Panc1 (cell line): ENCODE results near the gene CXXC1. TPM values are rescaled to one million over a fixed set of nuclear protein-coding genes. Genes with fewer than 3 reads are reported as not detected.

Experiments used
- ATAC-seq: fragments of 200-7000 bp; cut with Tn5 transposase; 2 replicates; pipeline ENCODE4 v1.9.1; 2020; ENCODE audit warnings: mild to moderate bottlenecking, moderate library complexity
- BruUV-seq: library from RNA; stranded (reverse); fragments of 400-500 nt; replicated peaks from 2 replicates; lab custom pipeline; 2021; lab: Mats Ljungman, UMichigan
- CTCF ChIA-PET: fragments of 300-600 bp; sonication (Branson Sonifier 250); formaldehyde crosslinking; loops from one replicate; lab custom pipeline; 2022; ENCODE audit warnings: antibody characterized with exemption; lab: Charles Lee
- POLR2A ChIA-PET: fragments of 300-600 bp; sonication (Branson Sonifier 250); formaldehyde crosslinking; loops from one replicate; lab custom pipeline; 2022; ENCODE audit warnings: antibody characterized with exemption; lab: Charles Lee
- DNase-seq: peaks from one replicate; pipeline ENCODE4 v3.0.0-alpha.2; 2010; ENCODE audit warnings: low read depth, low spot score
- H3K27ac ChIP-seq: 2 replicates; pipeline ENCODE4 v1.5.1; 2011; ENCODE audit warnings: mild to moderate bottlenecking, low read length, inconsistent platforms
- H3K27me3 ChIP-seq: fragments of 200-500 bp; sonication (Bioruptor generic); 2 replicates; pipeline ENCODE4 v1.6.0; 2014; ENCODE audit warnings: low read length, inconsistent platforms; ENCODE audit not compliant: control insufficient read depth, insufficient read depth
- H3K36me3 ChIP-seq: fragments of 200-500 bp; sonication (Bioruptor generic); 2 replicates; pipeline ENCODE4 v1.5.1; 2014; ENCODE audit warnings: inconsistent platforms, mild to moderate bottlenecking, low read length, moderate library complexity; ENCODE audit not compliant: control insufficient read depth, insufficient read depth
- H3K4me1 ChIP-seq: 2 replicates; pipeline ENCODE4 v1.5.1; 2011; ENCODE audit warnings: inconsistent platforms, mild to moderate bottlenecking, low read length, moderate library complexity; ENCODE audit not compliant: control insufficient read depth, insufficient read depth
- H3K4me3 ChIP-seq, 2 experiments: 2 replicates each; pipeline ENCODE4 v1.5.1; 2011 to 2012; ENCODE audit warnings: low read depth in 2 of 2, low read length in 2 of 2, mild to moderate bottlenecking in 2 of 2, inconsistent platforms in 1 of 2, moderate library complexity in 1 of 2
- H3K9me3 ChIP-seq: fragments of 200-500 bp; sonication (Bioruptor generic); 2 replicates; pipeline ENCODE4 v1.5.1; 2014; ENCODE audit warnings: low read depth, mild to moderate bottlenecking, inconsistent platforms, low read length, moderate library complexity; ENCODE audit not compliant: control insufficient read depth, insufficient read depth
- POLR2AphosphoS5 ChIP-seq: IDR thresholded peaks from 2 replicates; pipeline ENCODE4 v1.6.1; 2012; ENCODE audit warnings: mild to moderate bottlenecking, low read depth, low read length, moderate library complexity
- SIN3A ChIP-seq: IDR thresholded peaks from 2 replicates; pipeline ENCODE4 v1.6.1; 2012; ENCODE audit warnings: low read depth, mild to moderate bottlenecking, low read length, moderate library complexity, borderline replicate concordance; ENCODE audit not compliant: insufficient read depth
- TCF7L2 ChIP-seq: IDR thresholded peaks from 2 replicates; pipeline ENCODE4 v1.6.1; 2011; ENCODE audit warnings: mild to moderate bottlenecking, low read depth, low read length, inconsistent platforms
- in situ Hi-C: cut with HindIII; loops from 2 replicates; pipeline ENCODE4 v1.10.0; 2016; ENCODE audit warnings: low sequenced_read_pairs, low pct_unique_long_range_greater_than_20kb
- intact Hi-C: fragments of 100-400 bp; cut with micrococcal nuclease; formaldehyde crosslinking; loops from one replicate; pipeline ENCODE4 v1.10.0; 2022; ENCODE audit not compliant: unreplicated experiment
- total RNA-seq: library from RNA; stranded (reverse); gene quantifications from one replicate; pipeline ENCODE4 v1.2.1, GENCODE V29; 2021; ENCODE audit not compliant: unreplicated experiment
- TF ChIP-seq, protein P1 (sequence below), 2 experiments: IDR thresholded peaks; 2 replicates each; pipeline ENCODE4 v1.6.1; 2011 to 2012; ENCODE audit warnings: low read depth in 2 of 2, control low read depth in 1 of 2, low read length in 1 of 2, mild to moderate bottlenecking in 1 of 2, moderate library complexity in 1 of 2; ENCODE audit not compliant: insufficient read depth in 1 of 2
- TF ChIP-seq, protein P2 (sequence below): fragments of 450-650 bp; IDR thresholded peaks from 2 replicates; pipeline ENCODE4 v1.5.1; 2017; ENCODE audit warnings: mild to moderate bottlenecking

CXXC1 gene
- total RNA-seq, 1 experiment from 2014 or later: 60.8 TPM

DNA sequence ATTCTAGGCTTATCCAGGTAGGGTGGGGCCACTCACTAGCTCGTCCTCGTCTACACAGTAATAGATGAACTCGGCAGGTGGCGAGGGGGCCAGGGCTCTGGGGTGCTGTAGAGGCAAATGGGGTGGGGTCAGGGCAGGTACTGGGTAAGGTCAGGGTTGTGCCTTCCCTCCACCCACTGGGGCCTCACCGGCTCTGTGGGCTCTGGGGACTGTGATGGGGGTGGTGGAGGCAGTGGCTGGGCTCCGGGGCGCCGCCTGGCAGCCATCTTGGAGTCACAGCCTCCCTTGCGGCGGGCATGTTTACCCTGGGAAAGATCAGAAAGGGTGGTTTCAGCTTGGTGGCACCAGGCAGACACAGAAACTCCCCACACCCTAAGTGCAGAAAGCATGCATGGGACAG lies 12.6 kb downstream of the CXXC1 start:
- DNase-seq (no peak), ATAC-seq (no peak)
- ChIA-PET CTCF (no interaction called here), POLR2A (no interaction called here)
- H3K4me1 ChIP-seq: no peaks in the 10 kb centered on the region; the same call in 1 of the 2 replicates
- no peak for TF ChIP-seq TCF7L2
- TF ChIP-seq, protein P1, sequence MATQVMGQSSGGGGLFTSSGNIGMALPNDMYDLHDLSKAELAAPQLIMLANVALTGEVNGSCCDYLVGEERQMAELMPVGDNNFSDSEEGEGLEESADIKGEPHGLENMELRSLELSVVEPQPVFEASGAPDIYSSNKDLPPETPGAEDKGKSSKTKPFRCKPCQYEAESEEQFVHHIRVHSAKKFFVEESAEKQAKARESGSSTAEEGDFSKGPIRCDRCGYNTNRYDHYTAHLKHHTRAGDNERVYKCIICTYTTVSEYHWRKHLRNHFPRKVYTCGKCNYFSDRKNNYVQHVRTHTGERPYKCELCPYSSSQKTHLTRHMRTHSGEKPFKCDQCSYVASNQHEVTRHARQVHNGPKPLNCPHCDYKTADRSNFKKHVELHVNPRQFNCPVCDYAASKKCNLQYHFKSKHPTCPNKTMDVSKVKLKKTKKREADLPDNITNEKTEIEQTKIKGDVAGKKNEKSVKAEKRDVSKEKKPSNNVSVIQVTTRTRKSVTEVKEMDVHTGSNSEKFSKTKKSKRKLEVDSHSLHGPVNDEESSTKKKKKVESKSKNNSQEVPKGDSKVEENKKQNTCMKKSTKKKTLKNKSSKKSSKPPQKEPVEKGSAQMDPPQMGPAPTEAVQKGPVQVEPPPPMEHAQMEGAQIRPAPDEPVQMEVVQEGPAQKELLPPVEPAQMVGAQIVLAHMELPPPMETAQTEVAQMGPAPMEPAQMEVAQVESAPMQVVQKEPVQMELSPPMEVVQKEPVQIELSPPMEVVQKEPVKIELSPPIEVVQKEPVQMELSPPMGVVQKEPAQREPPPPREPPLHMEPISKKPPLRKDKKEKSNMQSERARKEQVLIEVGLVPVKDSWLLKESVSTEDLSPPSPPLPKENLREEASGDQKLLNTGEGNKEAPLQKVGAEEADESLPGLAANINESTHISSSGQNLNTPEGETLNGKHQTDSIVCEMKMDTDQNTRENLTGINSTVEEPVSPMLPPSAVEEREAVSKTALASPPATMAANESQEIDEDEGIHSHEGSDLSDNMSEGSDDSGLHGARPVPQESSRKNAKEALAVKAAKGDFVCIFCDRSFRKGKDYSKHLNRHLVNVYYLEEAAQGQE (IDR thresholded peaks at IDR 0.05; ENCODE audit: insufficient read depth in 1 of 2, low read depth in 2 of 2, low read length in 1 of 2): no peak
- H3K4me3 ChIP-seq: no peak overlapping the region
- intact Hi-C loops (no loop called here), in situ Hi-C loops (no loop called here)
- H3K27me3 ChIP-seq: no peaks in the 10 kb centered on the region
- H3K9me3 ChIP-seq: no peaks in the 10 kb centered on the region
- no TSS peak for BruUV-seq
- peaks cover 2% of the 10 kb centered on the region for H3K36me3 ChIP-seq
- no peak overlapping the region for H3K27ac ChIP-seq

DNA sequence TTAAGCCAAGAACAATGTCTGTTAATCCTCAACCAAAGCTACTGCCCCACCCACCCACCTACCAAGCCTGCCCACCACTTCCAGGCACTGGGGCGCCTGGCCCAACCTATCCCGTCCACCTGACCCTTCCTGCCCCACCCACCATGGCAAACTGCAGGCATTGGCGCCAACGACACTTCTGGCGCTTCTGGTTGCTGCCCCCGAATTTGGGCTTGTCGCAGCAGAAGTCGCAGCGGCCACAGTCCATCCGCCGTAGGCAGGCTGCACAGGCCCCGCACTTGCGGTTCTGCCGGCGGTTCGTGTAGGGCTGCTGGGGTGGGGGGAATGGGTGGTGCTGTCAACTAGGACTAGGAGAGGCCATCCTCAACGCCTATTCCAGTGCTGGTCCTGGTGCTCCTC lies 13.4 kb downstream of the CXXC1 start:
- in situ Hi-C loops (no loop called here), intact Hi-C loops (no loop called here)
- Histone ChIP-seq H3K36me3 (peaks cover 2% of the 10 kb centered on the region), H3K4me3 (no peak overlapping the region), H3K27me3 (no peaks in the 10 kb centered on the region), H3K9me3 (no peaks in the 10 kb centered on the region), H3K4me1 (no peaks in the 10 kb centered on the region), H3K27ac (no peak overlapping the region)
- DNase-seq (no peak), ATAC-seq (no peak)
- ChIA-PET CTCF (no interaction called here), POLR2A (no interaction called here)
- no TSS peak for BruUV-seq
- TF ChIP-seq, protein P2, sequence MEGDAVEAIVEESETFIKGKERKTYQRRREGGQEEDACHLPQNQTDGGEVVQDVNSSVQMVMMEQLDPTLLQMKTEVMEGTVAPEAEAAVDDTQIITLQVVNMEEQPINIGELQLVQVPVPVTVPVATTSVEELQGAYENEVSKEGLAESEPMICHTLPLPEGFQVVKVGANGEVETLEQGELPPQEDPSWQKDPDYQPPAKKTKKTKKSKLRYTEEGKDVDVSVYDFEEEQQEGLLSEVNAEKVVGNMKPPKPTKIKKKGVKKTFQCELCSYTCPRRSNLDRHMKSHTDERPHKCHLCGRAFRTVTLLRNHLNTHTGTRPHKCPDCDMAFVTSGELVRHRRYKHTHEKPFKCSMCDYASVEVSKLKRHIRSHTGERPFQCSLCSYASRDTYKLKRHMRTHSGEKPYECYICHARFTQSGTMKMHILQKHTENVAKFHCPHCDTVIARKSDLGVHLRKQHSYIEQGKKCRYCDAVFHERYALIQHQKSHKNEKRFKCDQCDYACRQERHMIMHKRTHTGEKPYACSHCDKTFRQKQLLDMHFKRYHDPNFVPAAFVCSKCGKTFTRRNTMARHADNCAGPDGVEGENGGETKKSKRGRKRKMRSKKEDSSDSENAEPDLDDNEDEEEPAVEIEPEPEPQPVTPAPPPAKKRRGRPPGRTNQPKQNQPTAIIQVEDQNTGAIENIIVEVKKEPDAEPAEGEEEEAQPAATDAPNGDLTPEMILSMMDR: no peak
- no peak for TF ChIP-seq SIN3A
- TF ChIP-seq, protein P1 (IDR thresholded peaks at IDR 0.05; ENCODE audit: insufficient read depth in 1 of 2, low read depth in 2 of 2, low read length in 1 of 2): no peak
- TF ChIP-seq TCF7L2: no peak
- TF ChIP-seq POLR2AphosphoS5: no peak
